ENCODE measurements around the gene ADAM12. TPM values are rescaled to one million over a fixed set of nuclear protein-coding genes. Genes with fewer than 3 reads are reported as not detected.

The ADAM12 gene
- total and polyA plus RNA-seq, 7 donors, result 0.01 to 3.3 (median 0.24) TPM; not detected in 2

DNA sequence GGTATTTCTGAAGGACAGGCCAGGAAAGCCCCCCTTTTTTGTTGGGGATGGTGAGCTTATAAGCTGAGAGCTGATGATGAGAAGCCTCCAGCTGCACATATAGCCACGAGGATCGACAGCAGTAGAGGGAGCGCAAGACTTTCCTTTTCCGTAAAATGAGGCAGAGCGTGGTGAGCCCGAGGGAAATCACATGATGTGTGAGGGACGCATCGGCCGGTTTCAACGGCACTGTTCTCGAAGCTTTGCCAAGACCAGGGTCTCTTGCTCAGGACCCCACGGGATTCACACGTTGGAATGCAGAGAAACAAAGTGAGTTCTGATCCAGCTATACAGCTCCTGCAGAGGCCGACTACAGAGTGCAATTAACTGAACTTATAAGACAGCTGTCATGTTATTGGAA lies 55.7 kb downstream of the ADAM12 start:
- 71 to 78% (median 77%) methylated on average over 14 of the region's 14 CpGs for WGBS, 3 donors
- H3K4me3 ChIP-seq, result no peak overlapping the region
- no peaks in the 10 kb centered on the region for H3K4me1 ChIP-seq
- TF ChIP-seq, protein P1, sequence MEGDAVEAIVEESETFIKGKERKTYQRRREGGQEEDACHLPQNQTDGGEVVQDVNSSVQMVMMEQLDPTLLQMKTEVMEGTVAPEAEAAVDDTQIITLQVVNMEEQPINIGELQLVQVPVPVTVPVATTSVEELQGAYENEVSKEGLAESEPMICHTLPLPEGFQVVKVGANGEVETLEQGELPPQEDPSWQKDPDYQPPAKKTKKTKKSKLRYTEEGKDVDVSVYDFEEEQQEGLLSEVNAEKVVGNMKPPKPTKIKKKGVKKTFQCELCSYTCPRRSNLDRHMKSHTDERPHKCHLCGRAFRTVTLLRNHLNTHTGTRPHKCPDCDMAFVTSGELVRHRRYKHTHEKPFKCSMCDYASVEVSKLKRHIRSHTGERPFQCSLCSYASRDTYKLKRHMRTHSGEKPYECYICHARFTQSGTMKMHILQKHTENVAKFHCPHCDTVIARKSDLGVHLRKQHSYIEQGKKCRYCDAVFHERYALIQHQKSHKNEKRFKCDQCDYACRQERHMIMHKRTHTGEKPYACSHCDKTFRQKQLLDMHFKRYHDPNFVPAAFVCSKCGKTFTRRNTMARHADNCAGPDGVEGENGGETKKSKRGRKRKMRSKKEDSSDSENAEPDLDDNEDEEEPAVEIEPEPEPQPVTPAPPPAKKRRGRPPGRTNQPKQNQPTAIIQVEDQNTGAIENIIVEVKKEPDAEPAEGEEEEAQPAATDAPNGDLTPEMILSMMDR (IDR thresholded peaks at IDR 0.05), result no peak
- H3K36me3 ChIP-seq (ENCODE audit: insufficient read depth in 1 of 2, low read depth in 1 of 2), result no peaks in the 10 kb centered on the region
- H3K27me3 ChIP-seq (ENCODE audit: insufficient read depth in 3 of 3, low read length in 2 of 3), result no peaks in the 10 kb centered on the region
- H3K9me3 ChIP-seq, result no peaks in the 10 kb centered on the region
- intact Hi-C loops (cut with DNase I), result no loop called here
- no peak for DNase-seq
- H3K27ac ChIP-seq, result no peak overlapping the region
- no peak for ATAC-seq

- ATAC-seq (no peak), DNase-seq (no peak)
- H3K9me3 ChIP-seq, result no peaks in the 10 kb centered on the region
- intact Hi-C loops (cut with DNase I), result no loop called here
- TF ChIP-seq, protein P1 (IDR thresholded peaks at IDR 0.05), result no peak
- 86 to 94% (median 88%) methylated on average over 3 of the region's 3 CpGs for WGBS, 3 donors
- H3K27me3 ChIP-seq (ENCODE audit: insufficient read depth in 3 of 3, low read length in 2 of 3), result no peaks in the 10 kb centered on the region
- no peak overlapping the region for H3K27ac ChIP-seq
- H3K4me1 ChIP-seq, result no peaks in the 10 kb centered on the region
- H3K4me3 ChIP-seq, result no peak overlapping the region
- H3K36me3 ChIP-seq (ENCODE audit: insufficient read depth in 1 of 2, low read depth in 1 of 2), result no peaks in the 10 kb centered on the region
These were observed 57.2 kb downstream of the ADAM12 start for GRCh38 chr10:126331101-126331500.

DNA sequence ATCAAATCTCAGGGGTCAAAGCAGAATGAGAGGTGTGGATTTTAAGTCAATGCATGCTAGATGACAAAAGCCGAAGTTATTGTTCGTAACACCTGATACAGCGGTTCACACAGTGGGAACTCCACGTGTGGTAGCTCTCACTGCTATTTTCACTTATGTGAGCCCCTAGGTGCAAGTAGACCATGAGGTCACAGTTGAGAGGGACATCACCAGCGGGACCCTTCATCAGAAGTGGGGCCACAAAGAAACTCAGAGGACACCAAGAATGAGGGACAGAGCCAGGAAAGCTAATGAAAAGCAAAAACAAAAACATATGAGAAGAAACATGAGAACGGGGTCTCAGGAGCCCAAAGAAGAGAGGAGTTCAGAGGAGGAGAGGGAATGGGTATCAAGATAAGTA lies 63.5 kb downstream of the ADAM12 start:
- Histone ChIP-seq H3K36me3 (ENCODE audit: insufficient read depth in 1 of 2, low read depth in 1 of 2) (no peaks in the 10 kb centered on the region), H3K4me3 (no peak overlapping the region), H3K4me1 (no peaks in the 10 kb centered on the region), H3K27me3 (ENCODE audit: insufficient read depth in 3 of 3, low read length in 2 of 3) (no peaks in the 10 kb centered on the region), H3K27ac (no peak overlapping the region), H3K9me3 (no peaks in the 10 kb centered on the region)
- intact Hi-C loops (cut with DNase I), result no loop called here
- WGBS, 3 donors, result 90 to 97% (median 95%) methylated on average over 6 of the region's 6 CpGs
- TF ChIP-seq, protein P1 (IDR thresholded peaks at IDR 0.05), result no peak
- no peak for DNase-seq
- no peak for ATAC-seq

- no peak for ATAC-seq
- H3K4me1 ChIP-seq, result no peaks in the 10 kb centered on the region
- WGBS, 3 donors, result 71 to 88% (median 75%) methylated on average over 5 of the region's 5 CpGs
- no peaks in the 10 kb centered on the region for H3K9me3 ChIP-seq
- DNase-seq, result no peak
- H3K27ac ChIP-seq, result no peak overlapping the region
- TF ChIP-seq, protein P1 (IDR thresholded peaks at IDR 0.05), result no peak
- H3K27me3 ChIP-seq (ENCODE audit: insufficient read depth in 3 of 3, low read length in 2 of 3), result no peaks in the 10 kb centered on the region
- no peaks in the 10 kb centered on the region for H3K36me3 ChIP-seq (ENCODE audit: insufficient read depth in 1 of 2, low read depth in 1 of 2)
- intact Hi-C loops (cut with DNase I), result no loop called here
- no peak overlapping the region for H3K4me3 ChIP-seq
These were observed 66.8 kb downstream of the ADAM12 start for GRCh38 chr10:126321440-126321839.

- Histone ChIP-seq H3K4me1 (no peaks in the 10 kb centered on the region), H3K27ac (no peak overlapping the region), H3K27me3 (ENCODE audit: insufficient read depth in 3 of 3, low read length in 2 of 3) (no peaks in the 10 kb centered on the region), H3K9me3 (no peaks in the 10 kb centered on the region), H3K4me3 (no peak overlapping the region), H3K36me3 (ENCODE audit: insufficient read depth in 1 of 2, low read depth in 1 of 2) (no peaks in the 10 kb centered on the region)
- ATAC-seq, result no peak
- TF ChIP-seq, protein P1 (IDR thresholded peaks at IDR 0.05), result no peak
- DNase-seq, result no peak
- intact Hi-C loops (cut with DNase I), result no loop called here
- 81 to 89% (median 85%) methylated on average over 3 of the region's 3 CpGs for WGBS, 3 donors
These were observed 70.5 kb downstream of the ADAM12 start for GRCh38 chr10:126317751-126318150.
